Sigmoid colon (tissue), 3 donors: ENCODE data around the gene PRKG1.

Source experiments
- POLR2A ChIP-seq, 2 donors: fragments of 450-650 bp; IDR thresholded peaks; one replicate each; pipeline ENCODE4 v1.6.1; 2016; ENCODE audit warnings: antibody characterized with exemption in 2 of 2, mild to moderate bottlenecking in 2 of 2, moderate library complexity in 2 of 2
- TF ChIP-seq, protein P1 (sequence below), 4 experiments: fragments of 450-650 bp in 3 of 4; fragments of 200-600 bp in 1 of 4; IDR thresholded peaks; one replicate each; pipeline ENCODE4 v1.5.1; 2016 to 2019; ENCODE audit warnings: antibody characterized with exemption in 4 of 4, mild to moderate bottlenecking in 3 of 4, moderate library complexity in 2 of 4

DNA sequence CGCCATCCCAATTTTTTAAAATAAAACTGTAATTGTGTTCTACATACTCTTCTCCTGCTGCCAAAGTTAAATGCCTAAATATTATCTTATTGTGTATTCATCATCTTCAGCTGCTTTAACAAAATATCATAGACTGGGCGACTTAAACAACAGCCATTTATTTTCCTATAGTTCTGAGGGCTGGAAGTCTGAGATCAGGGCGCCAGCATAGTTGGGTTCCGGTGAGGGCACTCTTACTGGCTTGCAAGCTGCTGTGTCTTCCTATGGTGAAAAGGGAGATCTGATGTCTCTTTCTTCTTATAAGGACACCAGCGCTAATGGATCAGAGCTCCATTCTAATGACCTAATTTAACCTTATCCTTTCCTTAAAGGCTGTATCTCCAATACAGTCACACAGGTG, 594.8 kb downstream of the PRKG1 start:
- TF ChIP-seq, protein P1, sequence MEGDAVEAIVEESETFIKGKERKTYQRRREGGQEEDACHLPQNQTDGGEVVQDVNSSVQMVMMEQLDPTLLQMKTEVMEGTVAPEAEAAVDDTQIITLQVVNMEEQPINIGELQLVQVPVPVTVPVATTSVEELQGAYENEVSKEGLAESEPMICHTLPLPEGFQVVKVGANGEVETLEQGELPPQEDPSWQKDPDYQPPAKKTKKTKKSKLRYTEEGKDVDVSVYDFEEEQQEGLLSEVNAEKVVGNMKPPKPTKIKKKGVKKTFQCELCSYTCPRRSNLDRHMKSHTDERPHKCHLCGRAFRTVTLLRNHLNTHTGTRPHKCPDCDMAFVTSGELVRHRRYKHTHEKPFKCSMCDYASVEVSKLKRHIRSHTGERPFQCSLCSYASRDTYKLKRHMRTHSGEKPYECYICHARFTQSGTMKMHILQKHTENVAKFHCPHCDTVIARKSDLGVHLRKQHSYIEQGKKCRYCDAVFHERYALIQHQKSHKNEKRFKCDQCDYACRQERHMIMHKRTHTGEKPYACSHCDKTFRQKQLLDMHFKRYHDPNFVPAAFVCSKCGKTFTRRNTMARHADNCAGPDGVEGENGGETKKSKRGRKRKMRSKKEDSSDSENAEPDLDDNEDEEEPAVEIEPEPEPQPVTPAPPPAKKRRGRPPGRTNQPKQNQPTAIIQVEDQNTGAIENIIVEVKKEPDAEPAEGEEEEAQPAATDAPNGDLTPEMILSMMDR (IDR thresholded peaks at IDR 0.05) = no peak
- TF ChIP-seq POLR2A (IDR thresholded peaks at IDR 0.05) = no peak
